Activated CD4-positive, alpha-beta T cell treated with anti-CD3 and anti-CD28 coated beads, Interleukin-2, amount 50 U/mL, for 16 hours (primary cell): ENCODE measurements around the gene KDM5C.
A peak's percentile ranks its signal among the peaks of the same experiment; 100 is the strongest.
"Not testable (repeated sequence)": the region's sequence is repeated elsewhere in the genome, so short reads cannot be mapped to it uniquely, and the experiment has no call there.

ENCODE experiments used
- DNase-seq: peaks from one replicate; pipeline ENCODE4 v3.0.0-alpha.2; 2020

Gene KDM5C

DNA sequence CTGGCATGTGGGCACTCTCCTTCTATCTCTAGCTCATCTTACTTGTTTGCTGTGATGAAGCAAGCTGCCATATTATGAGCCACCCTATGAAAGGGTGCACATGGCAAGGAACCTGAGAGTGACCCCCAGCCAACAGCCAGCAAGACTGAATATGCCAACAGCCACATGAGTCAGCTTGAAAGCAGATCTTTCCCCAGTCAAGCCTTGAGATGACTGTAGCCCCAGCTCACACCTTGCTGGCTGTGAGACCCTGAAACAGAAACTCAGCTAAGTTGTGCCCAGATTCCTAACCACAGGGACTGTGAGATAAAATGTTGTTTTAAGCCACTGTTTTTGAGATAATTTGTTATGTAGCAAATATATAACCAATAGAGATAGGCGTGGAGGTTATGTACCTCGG, 36.2 kb downstream of the KDM5C start:
- peak; percentile 89 for DNase-seq

DNA sequence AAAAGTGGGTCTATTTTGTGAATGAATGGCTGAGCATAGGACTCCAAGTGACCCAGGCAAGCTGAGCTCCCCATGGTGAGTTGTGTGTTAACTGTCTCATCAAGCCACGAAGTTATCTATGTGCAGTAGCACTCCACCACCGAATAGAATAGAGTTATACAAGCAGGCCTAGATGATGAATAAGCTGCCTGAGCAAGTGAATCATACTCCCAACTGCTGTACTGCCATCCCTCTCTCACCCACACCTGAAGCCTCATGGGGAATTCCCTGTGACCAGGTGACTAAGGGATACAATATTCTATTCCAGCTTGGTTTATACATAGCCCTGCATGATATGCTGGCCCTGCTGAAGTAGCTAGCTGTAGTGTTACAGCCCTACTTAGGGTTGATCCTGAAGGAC, 38.7 kb downstream of the KDM5C start:
- DNase-seq, result peak; percentile 7

DNA sequence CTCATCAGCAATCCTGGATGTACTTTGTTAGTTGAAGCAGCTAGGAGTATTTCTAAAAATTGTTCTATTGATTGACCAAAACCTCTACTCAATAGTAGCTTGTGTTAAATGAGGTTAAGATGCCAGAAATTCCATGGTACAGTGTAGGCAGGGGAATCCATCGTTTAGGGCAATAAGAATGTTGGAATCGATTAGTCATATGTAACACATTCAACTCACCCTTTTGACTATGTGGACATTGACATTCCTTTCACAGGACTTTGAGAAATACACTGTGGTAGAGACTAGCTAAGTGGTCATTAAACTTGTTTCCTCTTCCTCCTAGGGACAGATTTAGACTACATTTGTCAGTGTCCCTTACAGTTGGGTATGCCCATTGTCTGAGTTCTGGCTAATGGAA, 40.2 kb downstream of the KDM5C start:
- DNase-seq, result no peak

DNA sequence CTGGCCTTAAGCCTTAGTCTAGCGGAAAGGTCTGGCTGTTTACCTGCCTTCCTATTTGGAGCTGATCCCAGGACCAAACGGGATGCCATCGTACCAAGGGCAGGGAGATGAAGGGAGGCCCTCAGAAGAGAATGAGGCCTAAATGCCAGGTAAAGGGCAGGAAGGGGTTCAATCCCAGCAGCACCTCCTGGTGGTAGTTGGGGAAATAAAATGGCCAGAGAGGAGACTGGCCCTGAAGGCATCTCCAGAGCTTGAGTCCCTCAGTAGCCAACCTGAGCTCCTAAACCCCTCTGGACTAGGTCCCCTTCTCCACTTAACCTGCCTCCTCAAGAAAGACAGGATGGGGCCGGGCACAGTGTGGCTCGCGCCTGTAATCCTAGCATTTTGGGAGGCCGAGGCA, 53.7 kb downstream of the KDM5C start:
- DNase-seq, result no peak

DNA sequence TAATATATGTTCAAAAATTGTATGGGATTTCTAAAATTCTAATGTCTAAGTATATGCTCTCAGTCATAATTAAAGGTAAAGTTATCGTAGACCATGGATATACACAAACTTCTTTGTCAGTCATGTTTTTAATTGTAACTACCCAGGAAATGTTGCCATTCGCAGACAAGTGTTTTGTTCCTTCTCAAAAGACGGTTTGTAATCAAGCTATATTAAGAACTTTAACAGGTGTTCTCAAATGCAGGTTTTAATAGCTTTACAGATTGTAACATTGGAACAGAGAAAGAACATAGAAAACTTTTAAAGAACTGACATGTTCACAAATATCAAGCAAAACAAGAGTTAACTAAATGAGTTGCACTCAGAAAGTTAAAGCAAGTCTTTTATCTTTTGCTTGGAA, 58.9 kb downstream of the KDM5C start:
- DNase-seq, result no peak

DNA sequence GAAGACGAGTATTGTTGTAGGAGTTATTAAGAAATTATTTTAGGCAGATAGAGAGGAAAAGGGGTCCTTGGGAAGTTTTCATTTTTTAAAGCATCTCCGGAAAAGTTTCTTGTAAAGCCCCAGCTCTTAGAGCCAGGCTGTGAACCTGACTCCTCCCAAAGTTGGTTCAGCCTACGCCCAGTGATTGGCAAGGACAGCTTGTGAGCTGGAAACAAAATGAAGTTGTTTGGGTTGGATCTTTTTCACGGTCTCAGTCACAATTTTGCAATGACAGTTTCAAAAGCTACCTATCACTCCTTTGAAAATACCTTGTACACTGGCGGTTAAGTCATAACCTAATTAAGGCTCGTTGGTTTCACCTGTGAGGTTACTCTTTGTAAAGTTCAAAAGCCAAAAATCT, 60.4 kb downstream of the KDM5C start:
- not testable (repeated sequence) for DNase-seq

DNA sequence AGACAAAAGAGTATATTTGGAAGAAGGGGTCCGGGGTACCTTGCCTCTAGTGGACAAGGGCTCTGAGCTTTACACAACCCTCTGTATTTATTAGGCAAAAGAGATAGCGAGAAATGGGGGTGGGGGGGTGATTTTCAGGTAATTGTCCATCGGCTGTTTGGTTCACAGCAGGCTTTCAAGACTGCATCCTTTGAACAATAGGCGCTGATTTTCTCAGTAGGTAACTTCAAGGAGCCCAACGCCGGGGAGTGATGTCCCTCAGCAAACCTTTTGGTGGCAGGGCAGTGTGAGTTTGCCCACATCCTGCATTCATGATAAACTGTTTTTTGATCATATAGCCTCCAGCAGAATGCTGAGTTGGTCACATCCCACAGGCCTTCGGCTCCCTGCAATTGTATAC, 61.6 kb downstream of the KDM5C start:
- no peak for DNase-seq

DNA sequence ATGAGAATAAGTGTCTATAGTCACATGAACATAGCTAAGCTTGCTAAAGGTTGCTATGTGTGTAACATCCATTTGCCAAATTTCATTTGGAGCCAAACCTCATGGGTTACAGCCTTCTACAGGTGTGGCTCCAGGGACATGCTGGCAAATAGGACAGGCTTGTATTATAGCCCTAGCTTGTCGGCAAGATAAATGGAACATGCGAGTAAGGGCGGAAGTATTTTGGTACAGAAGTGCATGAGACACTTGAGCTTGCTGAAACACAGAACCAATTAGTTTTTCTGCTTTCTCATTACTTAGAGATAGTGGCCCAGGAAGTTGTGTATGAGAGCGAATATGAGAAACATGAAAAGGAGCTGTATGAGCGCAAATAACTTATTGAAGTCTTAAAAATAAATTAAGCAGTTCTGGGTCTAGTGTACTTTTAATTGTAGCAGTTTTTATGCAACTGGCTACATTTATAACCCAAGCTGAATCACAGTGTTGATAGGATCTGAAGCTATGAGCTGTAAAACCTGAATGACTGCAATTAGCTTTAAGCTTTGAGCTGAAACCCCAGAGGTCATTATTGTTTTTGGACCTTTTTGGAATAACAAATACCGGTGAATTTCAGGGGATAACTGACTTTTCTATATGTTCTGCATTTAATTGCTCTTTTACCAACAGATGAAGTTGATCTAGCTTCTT, 64.6 kb downstream of the KDM5C start:
- DNase-seq, result no peak

DNA sequence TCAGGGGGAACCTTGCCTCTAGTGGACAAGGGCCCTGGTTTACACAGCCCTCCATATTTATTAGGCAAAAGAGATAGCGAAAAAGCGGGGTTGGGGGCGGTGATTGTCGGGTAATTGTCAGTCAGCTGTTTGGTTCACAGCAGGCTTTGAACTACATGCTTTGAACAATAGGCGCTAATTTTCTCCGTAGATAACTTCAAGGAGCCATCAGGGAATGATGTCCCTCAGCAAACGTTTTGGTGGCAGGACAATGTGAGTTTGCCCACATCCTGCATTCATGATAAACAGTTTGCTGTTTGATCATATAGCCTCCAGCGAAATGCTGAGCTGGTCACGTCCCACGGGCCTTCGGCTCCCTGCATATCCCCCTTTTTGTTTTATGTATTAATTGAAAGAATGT, 65.8 kb downstream of the KDM5C start:
- no peak for DNase-seq

DNA sequence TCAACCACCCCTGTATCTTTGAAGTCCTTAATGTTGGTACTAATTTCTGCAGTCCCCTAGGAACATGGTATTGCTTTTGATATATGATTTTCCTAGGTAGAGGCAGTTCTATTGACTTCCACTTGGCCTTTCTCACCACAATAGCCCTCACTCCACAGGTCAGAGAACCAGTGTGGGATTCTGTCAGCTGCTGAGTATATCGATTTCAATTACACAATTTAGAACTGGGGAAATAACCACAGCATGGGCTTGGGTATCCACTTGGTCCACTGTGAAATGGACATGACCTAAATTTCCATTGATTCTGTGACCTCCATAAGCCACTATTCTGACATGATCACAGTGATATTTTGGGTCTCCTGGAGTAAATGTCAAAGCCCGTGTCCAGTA, 68.8 kb downstream of the KDM5C start:
- no peak for DNase-seq

DNA sequence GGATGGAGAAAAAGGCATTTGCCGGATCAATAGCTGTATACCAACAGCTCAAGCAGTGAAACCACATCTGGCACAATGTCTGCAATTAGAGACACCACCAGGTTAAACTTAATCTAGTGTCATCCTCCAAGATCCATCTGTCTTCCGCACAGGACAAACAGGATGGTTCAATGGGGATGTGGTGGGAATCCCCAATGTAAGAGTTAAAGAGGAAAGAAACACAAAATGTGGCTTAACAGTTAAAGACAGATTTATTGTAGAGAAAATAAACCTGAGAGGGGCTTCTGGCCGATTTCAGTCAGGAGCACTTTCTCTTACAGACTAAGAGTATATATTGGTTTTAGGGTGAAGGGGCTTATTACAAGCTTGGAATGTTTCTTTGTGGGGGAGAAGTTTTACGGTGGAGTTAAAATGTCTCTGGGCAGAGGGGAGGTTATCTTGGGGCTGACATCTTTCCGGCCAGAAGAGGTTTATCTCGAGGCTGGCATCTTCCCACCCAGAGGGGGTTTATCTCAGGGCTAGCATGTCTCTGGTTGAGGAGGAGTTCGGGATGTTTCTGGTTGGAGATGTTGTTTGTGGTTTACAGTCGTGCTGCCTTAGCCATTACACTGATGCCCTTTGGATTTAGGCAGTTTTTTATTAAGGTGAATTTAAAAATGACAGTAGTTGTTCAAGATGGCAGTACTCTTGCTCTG, 69.3 kb downstream of the KDM5C start:
- no peak for DNase-seq

DNA sequence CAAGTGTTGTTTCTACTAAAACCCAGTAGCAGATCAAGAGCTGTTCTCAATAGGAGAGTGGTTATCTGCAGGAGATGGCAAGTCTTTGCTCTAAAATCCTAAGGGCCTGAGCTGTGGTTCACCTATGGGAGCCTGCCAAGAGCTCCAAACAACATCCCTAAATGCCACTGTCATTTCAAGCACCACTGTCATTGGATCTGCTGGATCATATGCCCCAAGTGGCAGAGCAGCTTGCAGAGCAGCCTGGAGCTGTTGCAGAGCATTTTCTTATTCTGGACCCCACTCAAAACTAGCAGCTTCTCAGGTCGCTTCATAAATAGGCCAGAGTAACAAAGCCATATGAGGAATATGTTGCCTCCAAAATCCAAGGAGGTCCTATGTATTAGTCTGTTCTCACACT, 71.4 kb downstream of the KDM5C start:
- DNase-seq, result no peak
